AG09319 (cell line): ENCODE results near the gene SLC7A10.
"Not testable (repeated sequence)": the region's sequence is repeated elsewhere in the genome, so short reads cannot be mapped to it uniquely, and the experiment has no call there.

Source experiments
- DNase-seq: peaks from one replicate; pipeline ENCODE4 v3.0.0-alpha.2; 2010; ENCODE audit warnings: low read depth; ENCODE audit errors: extremely low read depth
- CTCF ChIP-seq: IDR thresholded peaks from 2 replicates; pipeline ENCODE4 v1.5.1; 2011; ENCODE audit warnings: low read depth, mild to moderate bottlenecking, inconsistent platforms, low read length, moderate library complexity

The SLC7A10 gene

GRCh38 chr19:33212436-33213172, 13.0 kb downstream of the SLC7A10 start:
- no peak for TF ChIP-seq CTCF
- DNase-seq = no peak

GRCh38 chr19:33211794-33212435, 13.7 kb downstream of the SLC7A10 start:
- no peak for DNase-seq
- TF ChIP-seq CTCF = no peak

- no peak for TF ChIP-seq CTCF
- no peak for DNase-seq
These were observed 15.2 kb downstream of the SLC7A10 start for GRCh38 chr19:33210266-33210940.

DNA sequence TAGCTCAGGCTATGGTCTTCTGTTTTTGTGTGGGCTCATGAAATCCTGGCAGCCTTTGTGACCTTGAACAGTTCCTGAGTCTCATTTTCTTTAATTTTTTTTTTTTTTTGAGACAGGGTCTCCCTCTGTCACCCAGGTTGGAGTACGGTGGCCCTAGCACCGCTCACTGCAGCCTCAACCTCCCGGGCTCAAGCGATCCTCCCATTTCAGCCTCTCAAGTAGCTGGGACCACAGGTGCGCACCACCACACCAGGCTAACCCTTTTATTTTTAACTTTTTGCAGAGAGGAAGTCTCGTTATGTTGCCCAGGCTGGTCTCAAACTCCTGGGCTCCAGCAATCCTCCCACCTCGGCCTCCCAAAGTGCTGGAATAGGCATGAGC, 15.8 kb downstream of the SLC7A10 start:
- DNase-seq = not testable (repeated sequence)

GRCh38 chr19:33208904-33209849, 16.5 kb downstream of the SLC7A10 start:
- TF ChIP-seq CTCF = peak; percentile 11

GRCh38 chr19:33208371-33208895, 17.2 kb downstream of the SLC7A10 start:
- DNase-seq = no peak
- TF ChIP-seq CTCF = no peak

More at GRCh38 chr19:33208904-33209849, 16.5 kb downstream of the SLC7A10 start:
- DNase-seq = no peak

DNA sequence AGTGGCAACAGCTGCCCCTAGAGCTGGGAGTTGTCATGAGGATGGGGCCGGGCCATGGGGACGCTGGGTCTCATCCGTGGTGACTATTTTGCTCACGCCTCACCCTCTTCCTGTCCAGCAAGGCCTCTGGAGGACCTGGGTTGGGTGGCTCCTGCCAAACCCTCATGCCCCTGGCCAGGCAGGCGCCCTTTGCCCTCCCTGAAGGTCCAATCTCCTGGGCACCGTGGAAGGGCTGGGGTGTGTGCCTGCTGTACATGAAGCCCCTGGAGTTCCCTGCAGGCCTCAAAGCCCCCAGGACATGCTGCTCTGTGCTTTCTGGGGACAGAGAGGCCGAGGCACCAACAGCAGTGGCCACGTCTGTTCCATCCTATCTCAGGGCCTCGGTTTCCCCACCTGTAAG, 17.7 kb downstream of the SLC7A10 start:
- TF ChIP-seq CTCF = no peak
- DNase-seq = no peak
